ENCODE data around the gene OR52B4.
"Not testable (repeated sequence)": the region's sequence is repeated elsewhere in the genome, so short reads cannot be mapped to it uniquely, and the experiment has no call there.

OR52B4 gene

DNA sequence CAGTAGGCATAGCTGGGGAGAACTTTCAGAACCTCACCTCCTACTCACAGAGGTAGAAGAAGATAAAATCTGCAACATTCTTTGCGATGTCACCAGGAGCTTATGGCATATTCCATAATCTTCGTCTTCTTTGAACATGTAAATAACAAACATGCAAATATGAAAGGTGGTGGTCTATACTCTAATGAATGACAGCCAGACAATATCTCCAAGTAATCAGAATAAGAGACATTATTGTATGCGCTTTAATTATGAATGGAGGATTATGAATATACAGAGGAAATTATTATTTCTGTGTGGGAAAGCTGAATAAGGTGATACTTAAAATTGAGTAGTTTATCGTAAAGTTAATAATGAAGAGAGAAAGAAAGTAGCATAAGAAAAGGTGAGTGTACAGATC, at the start of gene OR52B4:
Gene OR52B4, minus strand, starts transcription at position 101 of the 400 bp plus-strand sequence. Its CDS starts 91 bp downstream, at position 10.
- DNase-seq = no peak

DNA sequence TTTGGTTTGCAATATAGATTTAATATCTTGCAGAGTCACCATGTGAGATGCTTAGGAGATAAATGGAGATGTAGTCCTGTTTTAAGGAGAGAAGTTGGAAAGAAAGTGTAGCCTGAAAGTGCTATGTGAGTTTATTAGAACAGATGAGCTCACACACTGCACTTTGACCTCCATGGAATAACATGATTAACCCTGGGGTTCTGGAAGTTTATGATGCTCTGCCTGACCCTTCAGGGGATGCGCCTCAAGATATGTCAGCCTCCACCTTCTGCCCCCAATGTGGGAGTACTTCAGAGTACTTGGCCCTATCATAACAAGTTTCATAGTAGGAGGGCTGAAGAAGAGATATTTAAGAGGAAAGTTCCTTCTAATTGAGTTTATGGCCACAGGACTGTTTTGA, 48.6 kb upstream of the OR52B4 start:
- no peak for DNase-seq

DNA sequence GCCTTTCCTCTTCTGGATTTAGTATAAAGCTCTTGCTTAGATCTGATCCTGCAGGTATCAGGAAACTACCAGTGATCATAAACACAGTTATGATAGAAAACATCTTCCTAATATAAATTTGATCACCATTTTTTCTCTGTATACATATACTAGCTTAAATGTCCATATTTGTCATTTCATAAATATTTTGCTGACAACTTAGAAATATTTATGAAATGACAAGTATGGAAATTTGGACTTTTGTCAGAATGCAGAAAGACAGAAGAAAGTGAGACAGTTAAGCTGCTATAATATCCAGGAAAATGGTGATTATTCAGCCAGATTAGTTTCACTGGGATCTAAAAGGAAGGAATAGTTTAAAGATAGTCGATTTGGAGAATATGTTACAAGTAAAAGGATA, 48.1 kb upstream of the OR52B4 start:
- DNase-seq = no peak

DNA sequence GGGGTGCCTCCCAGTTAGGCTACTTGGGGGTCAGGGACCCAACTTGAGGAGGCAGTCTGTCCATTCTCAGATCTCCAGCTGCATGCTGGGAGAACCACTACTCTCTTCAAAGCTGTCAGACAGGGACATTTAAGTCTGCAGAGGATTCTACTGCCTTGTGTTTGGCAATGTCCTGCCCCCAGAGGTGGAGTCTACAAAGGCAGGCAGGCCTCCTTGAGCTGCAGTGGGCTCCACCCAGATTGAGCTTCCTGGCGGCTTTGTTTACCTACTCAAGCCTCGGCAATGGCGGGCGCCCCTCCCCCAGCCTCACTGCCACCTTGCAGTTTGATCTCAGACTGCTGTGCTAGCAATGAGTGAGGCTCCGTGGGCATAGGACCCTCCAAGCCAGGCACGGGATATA, 38.0 kb upstream of the OR52B4 start:
- not testable (repeated sequence) for DNase-seq

DNA sequence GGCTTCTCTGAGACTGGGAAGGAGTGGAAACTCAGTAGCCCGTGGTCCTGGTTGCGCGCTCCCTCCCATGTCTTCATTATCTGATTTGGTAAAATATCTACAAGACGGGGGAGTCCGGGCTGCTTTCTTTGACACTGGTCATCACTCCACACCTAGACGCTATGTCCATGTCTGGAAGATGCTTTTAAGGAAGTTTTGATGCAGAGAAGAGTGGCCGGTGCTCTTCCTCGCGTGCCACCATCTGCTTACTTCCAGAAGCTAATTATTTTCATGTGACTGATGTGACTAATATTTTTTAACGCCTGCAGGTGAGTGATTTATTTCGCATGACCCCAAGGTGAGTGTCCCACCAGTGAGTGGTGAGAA, 25.7 kb upstream of the OR52B4 start:
- DNase-seq = no peak

DNA sequence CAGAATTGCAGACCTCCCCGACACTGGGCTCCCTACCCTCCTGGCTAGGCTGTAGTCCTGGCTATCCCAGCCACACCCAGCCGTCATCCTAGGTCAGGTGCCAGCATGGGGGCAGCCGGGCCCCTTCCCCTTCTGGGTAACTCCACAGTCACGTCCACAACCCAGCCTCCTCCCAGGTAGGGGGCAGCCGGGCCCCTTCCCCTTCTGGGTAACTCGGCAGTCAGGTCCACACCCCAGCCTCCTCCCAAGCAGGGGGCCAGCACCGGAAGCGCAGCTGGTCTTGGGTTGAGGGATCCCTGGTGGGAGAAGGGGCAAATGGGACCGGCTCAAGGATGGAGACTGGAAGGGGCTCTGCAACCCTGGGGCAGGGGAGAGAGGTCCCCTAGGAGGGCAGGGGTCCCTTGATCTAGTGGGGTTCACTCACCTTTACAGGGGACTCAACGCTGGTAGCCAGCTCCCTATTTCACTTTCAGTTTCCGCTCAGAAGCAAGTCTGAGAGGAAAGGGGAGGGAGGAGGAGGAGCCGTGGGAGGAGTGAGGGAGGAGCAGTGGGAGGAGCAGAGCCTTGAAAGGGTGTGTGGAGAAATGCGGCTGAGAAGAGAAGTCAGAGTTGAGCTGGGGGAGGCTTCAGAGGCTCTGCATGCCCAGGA, 25.1 kb upstream of the OR52B4 start, which contains the start of gene TRIM21:
Gene TRIM21, minus strand, starts transcription at position 494 of the 649 bp plus-strand sequence. CDS start 3,293 bp downstream, outside the sequence.
- DNase-seq = peak; percentile 89 to 91

DNA sequence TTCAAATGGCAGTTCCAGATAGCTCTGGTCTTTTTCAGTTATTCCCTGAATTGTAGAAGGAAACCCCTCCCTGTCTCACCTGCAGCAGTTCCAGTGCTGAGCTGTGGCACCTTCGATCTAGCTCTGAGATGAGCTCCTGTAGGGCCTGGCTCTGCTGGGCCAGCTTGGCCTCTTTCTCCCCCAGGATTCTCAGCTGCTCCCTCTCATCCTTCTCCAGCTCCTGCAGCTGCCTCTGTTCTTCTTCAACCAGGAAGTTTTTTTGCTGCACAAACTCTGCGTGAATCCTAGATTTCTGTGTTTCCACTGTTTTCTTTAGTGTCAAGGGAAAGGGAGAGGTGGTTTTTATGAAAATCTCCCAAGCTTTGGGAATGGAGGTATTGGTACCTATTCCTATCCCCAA, 20.0 kb upstream of the OR52B4 start:
- no peak for DNase-seq

DNA sequence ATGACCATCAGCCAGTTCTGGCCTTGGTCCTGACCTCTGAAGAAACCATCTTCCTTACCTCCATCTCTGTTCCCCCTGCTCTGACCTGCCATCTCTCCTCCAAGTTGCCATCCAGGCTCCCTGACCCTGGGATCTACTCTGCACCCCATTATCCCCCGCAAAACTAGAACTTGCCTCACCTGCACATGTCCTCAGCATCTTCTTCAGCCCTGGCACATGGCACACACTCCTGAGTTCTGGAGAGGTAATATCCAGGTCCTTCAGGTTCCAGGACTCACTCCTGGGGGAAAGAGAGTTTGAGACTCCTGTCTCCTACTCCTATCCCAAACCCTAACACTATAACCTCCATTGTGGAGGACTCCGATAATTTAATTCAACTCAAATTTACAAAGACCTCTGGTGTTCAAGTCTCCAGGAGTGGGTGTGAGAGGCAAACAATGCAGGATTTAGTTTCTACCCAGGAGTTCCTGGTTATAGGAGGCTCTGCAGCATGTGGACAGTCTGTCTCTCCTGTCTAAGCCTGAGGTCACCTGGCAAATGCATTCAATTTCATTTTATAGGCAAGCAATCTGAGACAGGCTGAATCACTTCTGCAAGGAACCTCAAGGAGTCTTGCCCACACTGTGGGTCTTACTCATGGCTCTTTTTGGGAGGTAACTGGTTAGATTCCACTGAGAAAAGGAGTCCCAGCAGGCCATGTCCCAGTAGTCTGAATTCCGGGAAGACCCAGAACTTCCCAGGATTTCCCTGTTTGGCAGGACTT, 18.0 kb upstream of the OR52B4 start:
- no peak for DNase-seq

DNA sequence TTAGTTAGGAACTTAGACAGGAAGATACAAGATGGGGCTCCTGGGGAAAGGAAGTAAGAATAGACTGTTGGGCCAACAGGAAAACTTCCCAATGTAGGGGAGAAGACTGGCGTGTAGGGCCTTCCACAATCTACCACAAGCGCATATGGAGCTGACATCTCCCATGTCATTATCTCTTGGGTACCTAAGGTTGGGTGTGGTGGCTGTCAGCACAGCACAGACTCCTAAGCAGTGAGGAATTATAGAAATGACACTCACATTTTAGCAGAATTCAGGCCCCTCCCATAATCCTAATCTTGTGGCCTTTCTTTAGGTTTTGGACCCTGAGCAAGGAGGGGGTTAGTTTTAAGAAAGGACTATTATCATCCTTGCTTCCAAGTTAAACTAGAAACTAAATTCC, 13.7 kb upstream of the OR52B4 start:
- no peak for DNase-seq

DNA sequence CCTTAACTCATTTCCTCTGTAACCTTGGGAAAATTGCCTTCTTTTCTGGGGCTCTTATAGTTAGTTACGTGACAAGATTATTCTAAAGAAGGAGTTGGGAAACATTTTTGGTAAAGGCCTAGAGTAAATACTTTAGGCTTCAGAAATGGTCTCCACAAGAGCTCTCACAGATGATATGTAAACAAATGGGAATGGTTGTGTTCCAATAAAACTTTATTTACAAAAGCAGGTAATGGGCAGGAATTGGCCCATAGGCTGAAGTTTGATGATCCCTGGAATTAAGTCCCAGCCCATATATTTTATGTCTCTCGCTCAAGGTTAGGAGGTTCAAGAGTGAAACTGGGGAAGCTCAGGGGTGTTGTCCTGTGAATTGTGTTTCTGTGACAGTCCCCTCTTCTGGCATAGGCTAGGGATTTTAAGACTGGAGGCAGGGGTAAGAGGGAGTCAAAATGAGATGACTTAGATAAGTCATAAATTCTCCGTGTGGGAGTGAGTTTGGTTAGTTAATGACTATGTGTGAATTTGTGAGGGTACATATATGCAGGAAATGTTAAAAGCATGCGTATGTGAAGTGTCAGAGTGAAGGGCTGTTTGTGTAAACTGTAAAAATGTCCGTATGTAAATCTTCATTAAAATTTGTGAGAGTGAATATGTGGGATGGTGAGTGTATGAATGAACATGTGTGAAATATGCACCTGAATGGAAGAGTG, 7.4 kb upstream of the OR52B4 start:
- no peak for DNase-seq

DNA sequence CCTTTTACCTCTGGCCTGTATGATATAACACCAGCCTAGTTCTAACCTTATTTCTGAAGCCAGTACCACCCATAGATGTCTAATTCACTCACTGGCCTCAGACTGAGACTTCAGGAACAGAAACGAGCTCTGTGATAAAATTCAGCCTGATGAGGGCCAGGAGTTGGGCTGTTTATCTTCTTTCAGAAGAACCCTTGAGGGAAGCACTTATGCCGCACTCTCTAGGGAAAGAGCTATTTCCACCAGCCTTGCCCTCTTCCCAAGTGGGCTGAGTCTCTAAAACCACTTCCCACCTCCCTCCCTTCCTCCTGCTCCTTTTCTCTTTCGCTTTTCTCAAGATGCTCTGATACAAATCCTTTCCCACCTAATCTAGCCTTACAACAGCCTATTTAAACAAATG, 2.0 kb upstream of the OR52B4 start:
- no peak for DNase-seq

DNA sequence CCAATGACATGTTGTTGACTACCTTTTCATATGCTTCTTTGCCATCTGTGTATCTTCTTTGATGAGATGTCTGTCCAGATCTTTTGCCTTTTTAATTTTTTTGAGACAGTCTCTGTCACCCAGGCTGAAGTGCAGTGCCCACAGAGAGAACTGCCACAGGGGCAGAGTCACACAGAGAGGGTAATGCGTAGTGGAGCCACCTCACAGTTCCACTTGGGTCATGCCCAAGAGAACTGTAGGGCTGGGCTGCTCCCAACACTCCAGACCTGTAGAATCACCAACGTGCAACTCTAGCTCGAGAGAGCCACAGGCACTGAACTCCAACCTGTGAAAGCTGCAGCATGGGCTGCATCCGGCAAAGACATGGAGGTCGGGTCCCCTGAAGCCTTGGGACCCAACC, 20.0 kb downstream of the OR52B4 start:
- not testable (repeated sequence) for DNase-seq

DNA sequence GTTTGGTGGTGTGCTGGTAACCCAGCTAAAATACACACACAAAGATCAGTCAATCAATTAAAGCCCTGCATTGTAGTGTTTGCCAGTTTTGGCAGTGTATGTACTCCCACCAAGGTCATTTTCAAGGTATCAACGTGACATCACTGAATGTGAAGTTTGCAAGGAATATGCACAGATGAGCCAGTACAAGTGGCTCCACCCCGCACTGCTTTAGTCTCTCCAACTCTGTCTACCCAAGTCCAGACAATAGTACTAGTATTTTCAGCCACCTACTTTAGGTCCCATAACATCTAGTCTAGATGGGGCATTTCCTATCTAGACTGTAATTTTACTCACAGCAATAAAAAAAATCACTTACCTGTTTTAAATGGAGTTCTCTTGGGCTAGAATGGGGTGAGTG, 22.8 kb downstream of the OR52B4 start:
- DNase-seq = not testable (repeated sequence)

DNA sequence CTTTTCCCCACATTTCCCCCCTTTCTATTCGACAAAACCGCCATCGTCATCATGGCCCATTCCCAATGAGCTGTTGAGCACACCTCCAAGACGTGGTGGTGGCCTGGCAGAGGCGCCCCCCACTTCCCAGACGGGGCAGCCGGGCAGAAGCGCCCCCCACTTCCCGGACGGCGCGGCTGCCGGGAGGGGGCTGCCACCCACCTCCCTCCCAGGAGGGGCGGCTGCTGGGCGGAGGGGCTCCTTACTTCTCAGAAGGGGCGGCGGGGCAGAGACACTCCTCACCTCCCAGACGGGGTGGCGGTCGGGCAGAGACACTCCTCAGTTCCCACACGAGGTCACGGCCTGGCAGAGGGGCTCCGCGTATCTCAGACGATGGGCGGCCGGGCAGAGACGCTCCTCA, 33.8 kb downstream of the OR52B4 start:
- not testable (repeated sequence) for DNase-seq

Data from CD4-positive, alpha-beta T cell treated with Interleukin-4 for 1 hour (primary cell).